Stimulated activated CD8-positive, alpha-beta memory T cell treated with anti-CD3 and anti-CD28 coated beads, Interleukin-12 subunit alpha, Interleukin-12 subunit beta, amount 100 ng/mL, for 1 hour (primary cell): Measurements from ENCODE around the gene ANKRD33B.
"Not testable (repeated sequence)": the region's sequence is repeated elsewhere in the genome, so short reads cannot be mapped to it uniquely, and the experiment has no call there.

Experiments used
- DNase-seq: peaks from one replicate; pipeline ENCODE4 v3.0.0-alpha.2; 2020; ENCODE audit warnings: low read depth

Gene ANKRD33B

GRCh38 chr5:10563945-10564837 lies at the start of gene ANKRD33B:
ANKRD33B (plus strand) TSS chr5:10564070; CDS start chr5:10564468, 398 bp downstream.
- DNase-seq, result peak; percentile 63

- DNase-seq, result not testable (repeated sequence)
Measured at GRCh38 chr5:10514572-10514971, 49.3 kb upstream of the ANKRD33B start.

DNA sequence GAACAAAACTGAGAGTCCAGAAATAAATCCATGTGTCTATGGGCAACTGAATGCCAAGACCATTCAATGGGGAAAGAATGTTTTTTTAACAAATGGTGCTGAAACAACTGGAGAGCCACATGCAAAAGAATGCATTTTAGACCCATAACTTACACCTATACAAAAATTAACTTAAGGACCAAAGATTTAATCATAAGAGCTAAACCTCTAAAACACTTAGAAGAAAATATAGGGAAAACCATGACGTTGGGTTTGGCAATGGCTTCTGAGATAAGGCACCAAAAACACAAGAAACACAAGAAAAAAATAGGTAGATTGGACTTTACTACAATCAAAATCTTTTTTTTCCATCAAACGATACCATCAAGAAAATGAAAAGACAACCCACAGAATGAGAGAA lies 48.4 kb upstream of the ANKRD33B start:
- no peak for DNase-seq

DNA sequence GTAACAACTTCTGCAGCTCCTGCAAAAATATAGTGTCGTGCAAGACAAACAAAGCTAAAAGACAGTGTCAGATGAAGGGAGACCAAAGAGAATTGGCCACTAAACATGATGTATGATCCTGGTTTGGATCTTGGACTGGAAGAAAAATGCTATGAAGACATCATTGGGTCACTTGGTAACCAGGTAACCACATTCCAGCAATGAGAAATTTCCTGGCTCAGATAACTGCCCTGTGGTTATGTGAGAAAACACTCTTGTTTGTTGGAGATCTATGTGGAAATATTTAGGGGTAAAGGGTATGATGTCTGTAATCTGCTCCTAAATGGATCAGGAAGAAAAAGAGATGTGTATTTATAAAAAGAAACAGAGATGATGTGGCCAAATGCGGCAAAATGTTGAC lies 45.5 kb upstream of the ANKRD33B start:
- DNase-seq, result no peak

DNA sequence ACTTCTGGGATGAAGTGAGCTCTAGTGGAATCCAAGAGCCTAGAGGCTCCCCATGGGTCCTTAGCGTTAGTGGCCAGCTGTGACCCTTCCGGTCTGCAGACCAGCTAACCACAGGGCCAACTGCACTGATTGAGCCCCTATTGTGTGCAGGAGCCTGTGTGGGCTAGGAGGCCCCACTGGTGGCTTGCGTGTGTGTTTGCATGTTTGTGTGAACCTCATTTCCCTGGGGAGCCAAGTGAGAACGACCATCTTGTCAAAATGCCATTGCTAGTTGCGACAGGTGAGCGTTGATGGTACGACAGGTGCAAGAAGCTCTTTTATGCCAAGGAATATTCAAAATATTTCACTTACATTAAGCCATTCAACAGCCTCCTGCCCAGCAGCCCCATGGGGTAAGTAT lies 44.1 kb upstream of the ANKRD33B start:
- DNase-seq, result no peak

DNA sequence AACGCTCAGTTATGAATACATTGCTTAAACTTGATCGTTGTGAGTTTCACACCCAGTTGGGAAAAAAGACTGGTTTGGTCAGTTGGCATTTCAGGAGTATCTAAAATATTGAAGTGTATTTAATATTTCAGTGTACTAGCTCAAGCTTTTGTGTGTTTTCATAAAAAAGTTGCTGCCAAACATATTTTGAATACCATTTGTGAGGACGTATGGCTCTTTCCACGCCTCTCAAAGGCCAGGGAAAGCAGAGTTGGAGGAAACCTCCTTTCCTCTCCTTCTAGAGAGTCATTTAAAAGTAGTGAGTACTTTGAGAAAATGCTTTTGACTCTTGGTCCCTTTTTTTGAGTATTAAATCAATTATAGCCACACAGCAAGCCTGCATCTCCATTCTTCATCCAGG lies 43.2 kb upstream of the ANKRD33B start:
- DNase-seq, result no peak

DNA sequence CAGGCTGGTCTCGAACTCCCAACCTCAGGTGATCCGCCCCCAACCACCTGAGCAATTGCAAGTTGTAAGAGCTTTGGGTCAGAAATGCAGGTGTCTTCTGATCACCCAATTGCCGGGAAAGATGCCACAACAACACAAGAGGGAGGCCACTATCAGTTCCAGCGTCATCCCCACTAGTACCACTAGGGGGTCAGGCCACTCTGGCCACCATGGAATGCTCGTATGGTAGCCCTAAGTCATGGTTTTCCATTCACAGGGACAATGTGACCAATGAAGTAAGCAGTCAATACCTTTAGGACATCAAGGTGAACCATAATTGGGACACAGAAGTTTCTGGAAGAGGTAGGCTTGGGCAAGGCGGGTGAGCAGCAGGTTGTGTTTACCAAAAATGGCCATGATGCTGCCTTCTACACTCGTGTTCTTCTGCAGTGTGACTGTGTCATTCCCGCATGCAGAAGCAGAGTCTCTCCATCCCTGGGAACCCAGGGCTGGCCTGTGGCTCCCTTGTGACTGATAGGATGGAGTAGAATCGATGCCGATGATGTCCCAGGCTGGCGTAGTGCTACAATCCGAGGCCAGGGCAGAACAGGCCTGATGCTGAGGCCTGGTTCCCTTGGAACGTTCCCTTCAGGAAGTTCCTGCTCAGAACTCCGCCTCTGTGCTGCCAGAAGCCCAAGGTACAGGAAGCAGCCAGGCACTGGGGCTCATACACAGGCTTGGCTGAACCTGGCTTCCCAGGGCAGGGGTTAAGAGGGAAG lies 42.2 kb upstream of the ANKRD33B start:
- DNase-seq, result no peak

DNA sequence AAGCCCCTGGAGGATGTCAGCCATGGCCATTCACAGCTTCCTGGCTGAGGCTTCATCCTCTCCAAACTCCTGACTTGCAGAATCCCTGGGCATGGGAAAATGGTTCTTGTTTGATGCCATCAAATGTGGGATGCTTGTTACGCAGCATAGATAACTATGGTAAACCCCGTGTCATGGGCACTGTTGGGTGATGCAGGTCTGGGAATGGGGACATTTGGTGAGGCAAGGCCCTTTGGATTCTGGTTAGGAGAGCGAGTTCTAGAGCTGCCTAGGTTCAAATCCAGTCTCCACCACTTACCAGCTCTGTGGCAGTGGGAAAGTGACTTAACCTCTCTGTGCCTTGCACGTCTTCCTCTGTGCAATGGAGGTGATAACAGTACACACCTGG lies 41.7 kb upstream of the ANKRD33B start:
- DNase-seq, result no peak

GRCh38 chr5:10524376-10525123 lies 39.3 kb upstream of the ANKRD33B start:
- DNase-seq, result no peak

DNA sequence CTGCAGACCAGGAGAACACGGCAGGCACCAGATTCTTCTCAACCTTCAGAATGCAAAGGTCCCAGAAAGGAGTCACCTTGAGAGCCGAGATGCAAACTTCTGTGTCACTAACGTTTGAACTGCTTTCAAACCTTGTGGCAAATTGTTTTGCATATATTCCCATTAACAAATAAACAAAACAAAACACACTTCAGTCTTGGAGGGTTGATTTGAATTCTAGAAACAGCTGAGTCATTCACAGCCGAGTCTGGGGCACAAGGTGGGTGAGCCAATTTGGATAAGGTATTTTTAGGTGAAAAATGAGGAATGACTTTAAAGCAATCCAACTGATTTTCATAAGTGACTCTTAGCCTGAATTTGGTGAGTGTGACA lies 38.8 kb upstream of the ANKRD33B start:
- DNase-seq, result no peak

DNA sequence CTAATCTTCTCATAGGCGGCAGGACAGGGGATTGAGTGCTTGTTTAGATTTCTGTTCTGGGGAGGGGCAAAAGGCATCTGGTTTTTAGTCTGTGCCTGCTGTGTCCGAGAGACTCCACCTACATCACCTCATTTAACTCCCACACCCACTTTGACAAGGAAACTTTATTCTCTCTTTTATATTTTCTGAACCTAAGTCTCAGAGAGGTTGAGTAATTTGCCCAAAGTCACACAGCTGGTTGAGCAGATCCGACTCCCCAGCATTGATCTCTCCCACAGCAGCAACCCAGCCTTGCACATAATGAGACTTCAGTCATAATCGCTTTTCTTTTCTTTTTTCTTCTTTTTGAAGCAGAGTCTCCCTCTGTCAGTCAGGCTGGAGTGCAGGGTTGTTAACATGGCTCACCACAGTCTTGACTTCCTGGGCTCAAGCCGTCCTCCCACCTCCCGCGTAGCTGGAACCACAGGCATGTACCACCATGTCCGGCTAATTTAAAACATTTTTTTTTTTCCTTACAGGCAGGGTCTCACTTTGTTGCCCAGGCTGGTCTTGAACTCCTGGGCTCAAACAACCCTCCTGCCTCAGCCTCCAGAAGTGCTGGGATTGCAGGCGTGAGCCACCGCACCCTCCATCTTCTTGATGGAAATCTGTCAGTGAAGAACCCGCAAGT lies 36.5 kb upstream of the ANKRD33B start:
- DNase-seq, result no peak

DNA sequence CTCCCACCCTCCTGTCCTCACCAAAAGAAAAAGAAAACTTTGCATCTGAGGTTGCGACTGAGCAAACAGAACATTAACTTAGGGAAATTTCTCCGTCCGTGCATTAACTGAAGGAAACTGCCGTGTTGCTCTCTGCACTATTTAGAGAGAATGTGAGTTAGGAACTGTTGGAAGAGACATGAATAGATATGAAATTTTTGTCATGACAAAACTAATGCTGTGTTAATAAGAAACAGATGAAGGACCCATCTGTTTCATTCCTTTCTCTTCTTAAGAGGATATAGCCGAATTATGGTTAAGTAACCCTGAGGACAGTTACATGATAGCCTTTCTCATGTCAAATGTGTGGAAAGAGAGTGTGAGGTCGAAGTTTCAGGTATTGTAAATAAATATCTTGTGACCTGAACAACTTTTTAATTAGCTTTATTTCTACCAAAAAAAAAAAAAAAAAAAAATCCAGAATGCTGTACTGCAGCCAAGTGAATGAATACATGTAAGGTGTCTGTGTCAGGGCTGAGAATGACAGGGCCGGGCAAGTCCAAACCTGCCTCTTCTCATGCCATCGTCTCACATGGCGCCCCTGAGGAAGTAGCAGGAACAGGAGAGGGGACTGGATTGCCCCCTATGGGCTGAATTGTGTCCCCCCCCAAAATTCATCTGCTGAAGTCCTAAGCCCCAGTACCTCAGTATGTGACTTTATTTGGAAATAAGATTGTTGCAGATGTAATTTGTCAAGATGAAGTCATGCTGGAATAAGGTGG lies 35.6 kb upstream of the ANKRD33B start:
- DNase-seq, result no peak

- no peak for DNase-seq
Measured at GRCh38 chr5:10528827-10529226, 35.0 kb upstream of the ANKRD33B start.

GRCh38 chr5:10530601-10531320 lies 33.1 kb upstream of the ANKRD33B start:
- no peak for DNase-seq

DNA sequence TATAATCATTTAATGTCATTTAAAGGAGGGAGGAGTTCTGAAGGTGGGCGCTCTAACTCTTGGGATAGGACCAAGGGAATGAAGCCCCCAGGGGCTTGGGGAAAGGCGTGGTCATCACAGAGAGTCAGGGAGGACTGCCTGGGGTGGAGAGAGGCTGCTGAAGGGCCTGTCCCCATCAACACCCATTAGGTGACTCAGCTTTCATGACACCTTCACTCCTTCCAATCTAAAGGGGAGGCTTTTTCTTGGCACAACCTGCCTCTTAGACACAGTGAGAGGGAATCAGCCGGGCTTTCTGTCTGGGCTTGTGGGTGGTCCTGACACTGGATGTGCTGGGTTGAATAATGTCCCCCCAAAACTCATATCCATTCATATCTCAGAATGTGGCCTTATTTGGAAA lies 31.4 kb upstream of the ANKRD33B start:
- DNase-seq, result no peak

DNA sequence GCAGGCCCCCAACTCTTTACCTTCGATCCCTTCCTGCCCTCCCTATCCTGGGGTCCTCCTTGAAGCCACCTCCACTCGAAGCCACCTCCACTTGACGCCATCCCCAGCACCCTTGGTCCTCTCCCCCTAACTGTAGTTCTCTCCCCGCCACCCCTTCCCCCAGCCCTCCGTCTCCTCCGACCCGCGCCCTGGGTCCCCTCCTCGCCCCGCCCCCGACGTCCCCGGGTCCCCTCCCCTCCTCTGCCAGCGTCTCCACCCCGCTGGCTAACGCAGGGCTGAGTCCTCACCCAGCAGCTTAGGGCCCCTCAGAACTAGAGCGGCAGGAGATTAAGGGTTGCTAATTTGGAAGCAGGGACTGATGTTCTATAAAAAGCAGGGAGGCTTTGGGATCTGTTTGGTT lies 30.6 kb upstream of the ANKRD33B start:
- no peak for DNase-seq

- DNase-seq, result no peak
Measured at GRCh38 chr5:10534561-10535530, 29.0 kb upstream of the ANKRD33B start.

GRCh38 chr5:10536511-10536910 lies 27.4 kb upstream of the ANKRD33B start:
- no peak for DNase-seq

DNA sequence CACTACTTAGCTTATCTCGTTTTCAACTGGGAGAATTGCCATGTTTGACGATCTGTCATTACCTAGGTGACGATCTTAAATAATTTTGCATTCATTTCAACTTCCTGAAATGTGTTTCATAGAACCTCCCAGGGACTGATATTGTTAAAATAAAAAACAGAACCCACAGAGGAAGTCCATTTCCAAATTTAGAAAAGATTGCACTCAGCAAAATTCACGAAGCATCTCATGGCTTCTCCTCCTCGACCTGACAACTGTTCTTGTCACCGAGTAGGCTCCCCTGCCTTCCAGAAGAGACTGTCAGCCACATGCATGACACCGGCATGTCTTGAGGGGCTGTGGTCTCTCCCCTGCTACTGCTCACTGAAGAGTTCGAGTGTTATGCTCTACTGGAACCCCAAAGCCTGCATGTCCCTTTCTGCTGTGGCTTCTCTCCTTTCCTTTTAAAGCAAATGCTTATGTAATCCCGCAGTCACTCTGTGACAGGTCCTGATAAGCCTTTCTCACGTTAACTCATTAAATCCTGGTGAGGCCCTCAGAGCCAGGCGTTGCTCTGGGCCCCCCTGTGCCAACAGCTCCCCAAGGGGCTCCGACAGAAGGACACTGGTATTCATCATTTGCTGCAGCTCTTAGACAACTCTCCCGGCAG lies 26.8 kb upstream of the ANKRD33B start:
- no peak for DNase-seq
